ENCODE measurements around the gene CA11. TPM values are rescaled to one million over a fixed set of nuclear protein-coding genes. Genes with fewer than 3 reads are reported as not detected.

The CA11 gene
- total and polyA plus RNA-seq, 11 donors = 2.2 to 14.8 (median 5.8) TPM

DNA sequence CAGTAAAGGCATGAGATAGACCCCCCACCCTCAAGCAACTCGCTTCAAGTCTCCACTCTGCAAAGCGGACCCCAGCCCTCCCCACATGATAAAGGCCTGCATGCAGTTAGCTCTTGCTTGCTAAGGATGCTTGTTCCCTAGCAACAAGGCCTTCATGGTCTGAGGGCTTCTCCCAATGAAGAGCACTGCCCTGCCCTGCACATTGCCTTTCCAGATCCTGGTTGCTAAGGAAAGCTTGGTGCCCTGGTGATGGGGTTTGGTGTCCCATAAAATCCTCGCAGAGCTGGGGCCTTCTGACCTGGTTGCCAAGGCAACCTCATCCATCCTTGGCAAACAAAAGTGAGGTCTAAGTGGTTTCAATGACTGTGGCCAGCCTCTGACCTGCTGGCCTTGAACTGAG is 14.8 kb downstream of the CA11 start:
- Histone ChIP-seq H3K36me3 (peaks cover 0 to 49% (median 3%) of the 10 kb centered on the region in 9 donors), H3K4me3 (peak overlapping the region in 2 of 12 donors; percentile 16 to 31), H3K27ac (peak overlapping the region in 11 of 12 donors; percentile 36 to 88 (median 84)), H3K9me3 (no peaks in the 10 kb centered on the region), H3K27me3 (no peaks in the 10 kb centered on the region), H3K4me1 (peaks cover 20 to 67% (median 51%) of the 10 kb centered on the region in 12 donors)
- intact Hi-C loops (cut with DNase I) = no loop called here
- WGBS, 4 donors = 48 to 93% (median 71%) methylated on average over 2 to 3 of the region's 3 CpGs
- no peak for TF ChIP-seq POLR2A (IDR thresholded peaks at IDR 0.05)
- TF ChIP-seq, protein P1, sequence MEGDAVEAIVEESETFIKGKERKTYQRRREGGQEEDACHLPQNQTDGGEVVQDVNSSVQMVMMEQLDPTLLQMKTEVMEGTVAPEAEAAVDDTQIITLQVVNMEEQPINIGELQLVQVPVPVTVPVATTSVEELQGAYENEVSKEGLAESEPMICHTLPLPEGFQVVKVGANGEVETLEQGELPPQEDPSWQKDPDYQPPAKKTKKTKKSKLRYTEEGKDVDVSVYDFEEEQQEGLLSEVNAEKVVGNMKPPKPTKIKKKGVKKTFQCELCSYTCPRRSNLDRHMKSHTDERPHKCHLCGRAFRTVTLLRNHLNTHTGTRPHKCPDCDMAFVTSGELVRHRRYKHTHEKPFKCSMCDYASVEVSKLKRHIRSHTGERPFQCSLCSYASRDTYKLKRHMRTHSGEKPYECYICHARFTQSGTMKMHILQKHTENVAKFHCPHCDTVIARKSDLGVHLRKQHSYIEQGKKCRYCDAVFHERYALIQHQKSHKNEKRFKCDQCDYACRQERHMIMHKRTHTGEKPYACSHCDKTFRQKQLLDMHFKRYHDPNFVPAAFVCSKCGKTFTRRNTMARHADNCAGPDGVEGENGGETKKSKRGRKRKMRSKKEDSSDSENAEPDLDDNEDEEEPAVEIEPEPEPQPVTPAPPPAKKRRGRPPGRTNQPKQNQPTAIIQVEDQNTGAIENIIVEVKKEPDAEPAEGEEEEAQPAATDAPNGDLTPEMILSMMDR (IDR thresholded peaks at IDR 0.05) = no peak
- ATAC-seq (no peak), DNase-seq (no peak)

DNA sequence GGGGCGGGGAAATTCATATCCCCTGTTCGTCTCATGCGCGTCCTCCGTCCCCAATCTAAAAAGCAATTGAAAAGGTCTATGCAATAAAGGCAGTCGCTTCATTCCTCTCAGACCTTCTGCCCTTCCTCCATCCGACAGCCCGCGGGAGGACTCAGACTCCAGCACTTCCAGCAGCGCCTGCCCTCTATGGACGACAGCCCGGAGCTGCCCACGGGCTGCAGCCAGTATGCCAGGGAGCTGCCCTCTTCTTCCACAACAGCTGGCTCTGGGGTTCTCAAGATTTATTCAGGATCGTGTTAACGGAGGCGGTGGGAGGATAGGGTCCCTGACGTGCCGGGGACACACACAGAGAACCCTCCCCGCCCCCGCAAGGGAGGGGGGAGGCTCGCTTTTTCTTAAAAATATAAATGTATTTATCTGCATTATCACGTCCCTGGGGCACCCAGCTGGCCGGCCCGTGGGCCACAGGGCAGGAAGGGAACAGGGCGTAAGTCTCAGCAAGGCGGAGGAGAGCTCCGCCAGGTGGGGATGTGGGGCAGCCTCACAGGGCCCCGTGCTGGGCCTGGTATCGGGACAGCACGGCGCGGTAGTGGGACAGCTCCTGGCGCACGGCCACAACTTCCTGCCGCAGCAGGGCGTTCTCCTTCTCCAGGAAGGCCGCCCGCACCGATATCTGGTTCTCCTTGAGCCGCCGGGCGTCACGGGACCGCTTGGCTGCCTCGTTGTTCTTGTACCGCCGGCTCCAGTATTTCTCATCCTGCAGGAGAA is 15.5 kb downstream of the CA11 start:
- intact Hi-C loops (cut with DNase I) = no loop called here
- peaks cover 0 to 53% (median 7%) of the 10 kb centered on the region in 9 donors for H3K36me3 ChIP-seq
- WGBS, 4 donors = 10 to 17% (median 14%) methylated on average over 41 to 47 of the region's 47 CpGs
- TF ChIP-seq, protein P1 (IDR thresholded peaks at IDR 0.05) = peak in 9 of 12 donors; percentile 11 to 53 (median 32)
- no peak for TF ChIP-seq POLR2A (IDR thresholded peaks at IDR 0.05)
- ATAC-seq (peak; percentile 2 to 47 (median 20)), DNase-seq (peak; percentile 85 to 90 (median 89))
- H3K4me3 ChIP-seq = peak overlapping the region in 6 of 12 donors; percentile 2 to 36 (median 18)
- H3K9me3 ChIP-seq = no peaks in the 10 kb centered on the region
- H3K4me1 ChIP-seq = peaks cover 20 to 60% (median 51%) of the 10 kb centered on the region in 12 donors
- peak overlapping the region in 11 of 12 donors; percentile 36 to 88 (median 84) for H3K27ac ChIP-seq
- H3K27me3 ChIP-seq = no peaks in the 10 kb centered on the region

DNA sequence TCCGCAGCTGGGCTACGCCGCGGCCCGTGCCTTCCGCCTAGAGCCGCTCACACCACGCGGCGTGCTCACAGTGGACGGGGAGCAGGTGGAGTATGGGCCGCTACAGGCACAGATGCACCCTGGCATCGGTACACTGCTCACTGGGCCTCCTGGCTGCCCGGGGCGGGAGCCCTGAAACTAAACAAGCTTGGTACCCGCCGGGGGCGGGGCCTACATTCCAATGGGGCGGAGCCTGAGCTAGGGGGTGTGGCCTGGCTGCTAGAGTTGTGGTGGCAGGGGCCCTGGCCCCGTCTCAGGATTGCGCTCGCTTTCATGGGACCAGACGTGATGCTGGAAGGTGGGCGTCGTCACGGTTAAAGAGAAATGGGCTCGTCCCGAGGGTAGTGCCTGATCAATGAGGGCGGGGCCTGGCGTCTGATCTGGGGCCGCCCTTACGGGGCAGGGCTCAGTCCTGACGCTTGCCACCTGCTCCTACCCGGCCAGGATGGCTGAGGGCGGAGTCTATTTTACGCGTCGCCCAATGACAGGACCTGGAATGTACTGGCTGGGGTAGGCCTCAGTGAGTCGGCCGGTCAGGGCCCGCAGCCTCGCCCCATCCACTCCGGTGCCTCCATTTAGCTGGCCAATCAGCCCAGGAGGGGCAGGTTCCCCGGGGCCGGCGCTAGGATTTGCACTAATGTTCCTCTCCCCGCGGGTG is 16.2 kb downstream of the CA11 start:
- WGBS, 4 donors = 53 to 81% (median 58%) methylated on average over 14 to 48 of the region's 48 CpGs
- TF ChIP-seq, protein P1 (IDR thresholded peaks at IDR 0.05) = no peak
- no peaks in the 10 kb centered on the region for H3K9me3 ChIP-seq
- DNase-seq (peak in 4 of 5 donors; percentile 42 to 75 (median 72)), ATAC-seq (peak in 3 of 4 donors; percentile 26 to 36 (median 28))
- H3K36me3 ChIP-seq = peaks cover 0 to 53% (median 7%) of the 10 kb centered on the region in 9 donors
- peak overlapping the region in 4 of 12 donors; percentile 2 to 31 (median 18) for H3K4me3 ChIP-seq
- peaks cover 20 to 58% (median 49%) of the 10 kb centered on the region in 12 donors for H3K4me1 ChIP-seq
- intact Hi-C loops (cut with DNase I) = loop anchor here in 2 of 10 donors (5.0 to 10.0 kb wide), 2 partner anchors 882 to 1015 kb away; partner anchors contain the start of genes NOP53 (in 1 of the 2), RRAS (in 1 of the 2) and SCAF1 (in 1 of the 2)
- H3K27me3 ChIP-seq = no peaks in the 10 kb centered on the region
- H3K27ac ChIP-seq = peak overlapping the region in 11 of 12 donors; percentile 36 to 88 (median 84)

DNA sequence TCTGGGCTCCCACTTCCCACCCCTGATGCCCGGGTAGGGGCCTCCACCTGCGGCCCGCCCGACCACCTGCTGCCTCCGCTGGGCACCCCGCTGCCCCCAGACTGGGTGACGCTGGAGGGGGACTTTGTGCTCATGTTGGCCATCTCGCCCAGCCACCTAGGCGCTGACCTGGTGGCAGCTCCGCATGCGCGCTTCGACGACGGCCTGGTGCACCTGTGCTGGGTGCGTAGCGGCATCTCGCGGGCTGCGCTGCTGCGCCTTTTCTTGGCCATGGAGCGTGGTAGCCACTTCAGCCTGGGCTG is 16.7 kb downstream of the CA11 start:
- H3K36me3 ChIP-seq = peaks cover 0 to 53% (median 7%) of the 10 kb centered on the region in 9 donors
- H3K4me3 ChIP-seq = no peak overlapping the region
- intact Hi-C loops (cut with DNase I) = loop anchor here in 2 of 10 donors (5.0 to 10.0 kb wide), 2 partner anchors 882 to 1016 kb away; partner anchors contain the start of genes NOP53 (in 1 of the 2), RRAS (in 1 of the 2) and SCAF1 (in 1 of the 2)
- H3K9me3 ChIP-seq = no peaks in the 10 kb centered on the region
- H3K27ac ChIP-seq = peak overlapping the region in 6 of 12 donors; percentile 0 to 88 (median 85)
- peaks cover 17 to 58% (median 50%) of the 10 kb centered on the region in 12 donors for H3K4me1 ChIP-seq
- no peak for ATAC-seq
- WGBS, 4 donors = 86 to 92% (median 89%) methylated on average over 18 to 22 of the region's 22 CpGs
- no peak for DNase-seq
- no peaks in the 10 kb centered on the region for H3K27me3 ChIP-seq
- no peak for TF ChIP-seq POLR2A (IDR thresholded peaks at IDR 0.05)
- TF ChIP-seq, protein P1 (IDR thresholded peaks at IDR 0.05) = no peak

Measured in heart left ventricle (tissue), 16 donors.